CD4-positive, alpha-beta T cell treated with Interleukin-10 for 1 hour (primary cell): ENCODE data around the gene HOXA7.

Experiments used
- DNase-seq: peaks from one replicate; pipeline ENCODE4 v3.0.0-alpha.2; 2020

The HOXA7 gene

GRCh38 chr7:27116031-27116961 lies 40.2 kb downstream of the HOXA7 start:
- no peak for DNase-seq

DNA sequence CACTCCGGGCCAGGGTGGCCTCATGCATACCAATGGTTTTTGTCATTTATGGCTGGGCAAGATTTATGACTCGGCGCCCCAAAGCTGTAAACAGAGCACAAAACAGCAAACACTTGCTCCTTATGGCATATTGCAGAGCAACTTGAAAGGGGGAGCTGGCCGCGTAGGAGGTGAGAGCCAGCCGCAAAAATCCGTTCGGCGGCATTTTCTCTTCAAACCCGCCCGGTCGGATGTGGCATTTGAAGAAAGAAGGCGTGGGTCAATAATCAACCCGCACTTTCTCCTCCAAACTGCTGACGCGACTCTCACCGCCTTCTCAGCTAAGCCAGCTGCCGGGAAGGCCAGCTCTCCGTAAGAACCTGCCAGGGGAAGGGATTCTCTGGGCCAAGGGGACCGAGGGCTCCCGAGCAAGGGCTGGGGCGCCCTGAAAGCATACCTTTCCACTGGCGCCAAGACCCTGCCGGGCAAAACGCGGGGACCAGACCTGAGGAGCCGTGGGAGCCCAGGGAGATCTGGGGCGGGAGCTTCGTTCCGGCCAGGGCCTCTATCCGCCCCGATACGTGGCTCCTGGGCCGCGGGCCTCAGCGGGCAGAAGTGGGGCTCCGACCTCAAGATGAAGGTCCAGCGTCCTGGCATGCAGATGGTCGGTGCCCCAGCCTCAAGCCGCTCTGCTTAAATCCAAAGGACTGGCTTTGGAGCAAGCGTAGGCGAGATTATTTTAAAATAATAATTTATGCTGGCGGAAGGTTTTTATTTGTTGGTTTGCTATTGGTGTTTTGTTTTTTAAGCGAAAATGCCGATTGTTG lies 41.1 kb downstream of the HOXA7 start:
- no peak for DNase-seq

- DNase-seq = no peak
Observed at GRCh38 chr7:27114881-27115220, 41.6 kb downstream of the HOXA7 start.

DNA sequence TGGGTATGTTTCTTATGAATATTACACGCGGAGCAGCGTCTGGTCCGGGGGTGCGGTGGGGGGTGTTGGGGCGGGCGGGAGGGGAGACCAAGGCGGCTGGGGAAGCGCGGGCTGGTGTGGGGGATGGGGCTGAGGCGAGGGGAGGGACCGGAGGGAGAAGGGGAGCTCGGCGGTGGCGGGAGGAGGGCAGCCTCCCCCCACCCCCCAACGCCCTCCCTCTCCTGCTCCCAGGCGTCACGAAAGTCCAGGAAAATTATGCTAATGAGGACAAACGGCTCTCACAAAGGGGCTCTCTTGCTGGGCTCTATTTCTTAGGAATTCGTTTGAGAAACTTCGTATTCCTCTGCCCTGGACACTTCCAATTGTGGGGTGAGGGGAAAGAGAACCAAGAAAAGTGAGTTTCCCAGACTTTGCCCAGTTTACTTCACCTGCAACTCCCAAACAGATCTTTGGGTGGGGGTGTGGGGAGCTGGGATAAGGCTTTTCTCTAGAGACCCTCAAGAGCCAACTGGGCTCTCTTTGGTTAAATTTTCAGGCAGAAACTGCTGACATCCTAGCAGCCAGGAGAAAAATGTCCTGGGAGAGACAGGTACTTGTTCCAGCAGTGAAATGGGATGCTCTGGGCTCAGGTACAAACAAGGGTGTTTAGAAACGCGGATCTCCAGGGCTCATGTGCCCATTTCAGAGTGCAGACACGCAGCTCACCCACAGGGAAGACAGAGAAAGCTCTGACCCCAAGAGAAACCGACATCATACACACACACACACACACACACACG lies 42.3 kb downstream of the HOXA7 start:
- no peak for DNase-seq

DNA sequence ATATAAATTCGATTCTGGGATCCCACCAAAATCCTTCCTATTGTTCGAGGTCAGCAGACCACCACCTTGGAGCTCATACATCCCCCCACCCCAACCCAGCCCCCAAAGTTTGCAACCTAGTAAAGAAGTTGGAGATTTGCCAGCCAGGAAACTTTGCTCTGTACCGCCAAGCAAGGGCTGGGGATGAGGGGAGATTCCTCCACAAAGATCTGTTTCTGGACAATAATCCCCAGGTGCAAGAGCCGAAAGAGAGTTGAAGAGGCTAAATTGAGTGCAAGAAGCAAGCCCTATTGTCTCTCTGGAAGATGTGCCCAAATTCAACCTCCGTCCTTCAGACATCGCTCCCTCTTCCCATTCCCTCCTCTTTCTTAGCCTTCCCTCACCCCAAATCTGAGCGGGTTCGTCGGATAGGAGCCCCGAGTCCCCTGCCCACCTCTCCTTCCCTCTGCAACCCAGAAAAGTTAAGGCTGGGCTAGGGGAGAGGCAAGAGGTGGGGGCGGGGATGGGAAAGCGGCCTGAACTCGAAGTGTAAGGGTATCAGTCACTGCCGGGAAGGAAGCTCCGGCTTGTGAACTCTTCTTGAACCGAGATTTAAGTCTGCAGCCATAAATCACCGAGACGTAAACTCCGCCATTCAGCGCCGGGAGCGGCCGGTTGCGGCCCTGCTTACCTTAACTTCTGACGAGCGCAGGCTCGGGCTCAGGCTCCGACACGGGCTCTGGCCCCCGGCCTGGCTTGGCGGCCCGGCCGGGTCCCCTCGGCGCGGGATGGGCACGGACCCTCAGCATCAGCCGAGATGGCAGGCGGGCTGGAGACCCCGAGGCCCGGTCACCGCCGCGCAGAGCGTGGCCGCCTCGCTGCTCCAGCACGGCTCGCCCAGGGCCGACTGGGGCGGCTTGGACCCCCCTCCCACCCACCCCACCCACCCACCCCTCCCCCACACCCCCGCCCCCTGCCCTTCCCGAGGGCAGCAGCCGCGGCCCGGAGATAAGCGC lies 43.2 kb downstream of the HOXA7 start:
- no peak for DNase-seq

DNA sequence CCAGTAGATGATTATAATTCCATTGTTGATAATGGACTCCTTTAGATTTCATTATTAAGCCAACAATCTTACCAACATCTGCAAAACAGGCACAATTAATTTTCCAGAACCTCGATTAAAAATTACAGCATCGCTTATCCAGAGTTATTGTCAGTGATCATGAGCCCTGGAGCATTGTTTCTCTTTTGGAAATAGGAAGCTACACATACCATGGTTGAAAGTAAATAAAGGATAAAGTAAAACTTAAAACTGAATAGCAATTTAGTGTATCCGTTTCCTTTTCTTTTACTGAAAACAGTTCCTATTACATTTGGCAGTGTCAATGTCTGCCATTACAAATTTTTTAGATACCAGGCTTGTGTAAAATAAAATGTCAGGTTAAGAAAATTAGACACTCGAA lies 44.1 kb downstream of the HOXA7 start:
- DNase-seq = no peak

- DNase-seq = no peak
Observed at GRCh38 chr7:27111751-27112277, 44.7 kb downstream of the HOXA7 start.

GRCh38 chr7:27111042-27111750 lies 45.3 kb downstream of the HOXA7 start:
- no peak for DNase-seq

DNA sequence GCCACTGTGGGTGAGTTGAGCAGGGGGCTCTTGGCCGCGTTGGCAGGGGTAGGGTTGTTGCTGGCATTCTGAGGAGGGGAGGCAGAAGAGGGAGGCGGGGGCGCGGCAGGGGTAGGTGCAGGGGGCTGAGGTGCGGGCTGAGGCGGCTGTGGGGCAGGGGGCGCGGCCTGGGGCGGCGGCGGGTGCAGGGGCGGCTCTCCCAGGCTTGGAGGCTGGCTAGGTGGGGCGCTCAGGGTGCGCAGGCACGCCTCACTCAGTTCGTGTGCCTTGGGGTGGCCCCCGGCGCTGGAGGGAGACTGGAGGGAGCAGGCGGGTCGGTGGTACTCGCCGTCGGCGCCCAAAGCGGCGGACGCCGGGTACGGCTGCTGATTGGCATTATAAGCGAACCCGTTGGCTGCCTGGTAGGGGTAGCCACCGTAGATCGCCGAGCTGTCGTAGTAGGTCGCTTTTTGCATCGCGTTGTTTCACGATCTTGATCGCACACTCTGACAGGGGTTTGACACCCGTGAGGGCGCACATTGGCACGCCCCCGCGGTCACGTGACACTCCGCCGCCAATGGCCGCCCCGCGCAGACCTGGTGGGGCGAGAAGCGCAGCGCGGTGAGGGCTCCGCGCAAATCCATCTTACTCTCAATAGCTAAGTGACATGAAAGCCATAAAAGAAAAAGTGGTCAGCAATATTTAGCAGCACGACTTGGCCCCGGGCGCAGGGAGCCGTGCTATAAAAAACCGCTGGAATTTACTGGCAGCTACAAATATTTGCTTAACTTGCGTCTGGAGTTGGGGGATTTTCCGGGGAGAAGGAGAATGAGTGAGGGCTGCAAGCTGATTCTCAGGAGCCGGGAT lies 46.1 kb downstream of the HOXA7 start:
- no peak for DNase-seq

DNA sequence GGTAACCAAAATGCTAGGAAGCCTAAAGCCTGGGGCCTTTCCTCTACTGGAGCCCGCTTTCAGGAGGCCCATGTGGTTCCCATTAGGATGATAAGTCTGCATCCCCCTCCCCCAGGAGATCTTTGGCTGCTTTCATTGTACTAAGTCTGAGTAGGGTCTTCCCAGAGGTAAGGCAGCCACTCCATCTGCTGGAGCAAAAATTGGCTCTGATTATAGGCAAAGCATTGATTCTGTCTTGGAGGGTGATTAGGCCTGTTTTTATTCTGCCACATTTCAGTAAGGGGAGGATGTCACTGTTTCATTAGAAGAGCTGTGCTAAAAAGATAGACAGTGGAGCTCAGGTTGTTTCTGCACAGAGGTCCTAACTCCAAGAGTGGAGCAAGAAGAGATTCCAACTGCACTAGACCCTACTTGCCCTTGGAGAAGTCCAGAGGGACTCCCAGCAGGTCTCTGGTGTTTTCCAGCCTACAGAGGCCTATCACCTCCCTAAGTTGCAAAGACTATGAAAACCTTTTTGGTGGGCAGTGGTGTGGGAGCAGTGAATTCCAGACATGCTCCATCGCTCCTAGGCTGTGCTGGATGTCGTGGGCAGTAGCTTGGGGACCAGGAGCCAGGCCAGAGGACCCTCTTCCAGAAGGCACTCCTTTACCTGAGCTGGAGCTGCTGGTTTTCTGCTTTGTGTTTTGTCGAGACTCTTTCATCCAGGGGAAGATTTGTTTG lies 46.8 kb downstream of the HOXA7 start:
- DNase-seq = no peak

GRCh38 chr7:27108390-27109127 lies 47.9 kb downstream of the HOXA7 start:
- DNase-seq = no peak

DNA sequence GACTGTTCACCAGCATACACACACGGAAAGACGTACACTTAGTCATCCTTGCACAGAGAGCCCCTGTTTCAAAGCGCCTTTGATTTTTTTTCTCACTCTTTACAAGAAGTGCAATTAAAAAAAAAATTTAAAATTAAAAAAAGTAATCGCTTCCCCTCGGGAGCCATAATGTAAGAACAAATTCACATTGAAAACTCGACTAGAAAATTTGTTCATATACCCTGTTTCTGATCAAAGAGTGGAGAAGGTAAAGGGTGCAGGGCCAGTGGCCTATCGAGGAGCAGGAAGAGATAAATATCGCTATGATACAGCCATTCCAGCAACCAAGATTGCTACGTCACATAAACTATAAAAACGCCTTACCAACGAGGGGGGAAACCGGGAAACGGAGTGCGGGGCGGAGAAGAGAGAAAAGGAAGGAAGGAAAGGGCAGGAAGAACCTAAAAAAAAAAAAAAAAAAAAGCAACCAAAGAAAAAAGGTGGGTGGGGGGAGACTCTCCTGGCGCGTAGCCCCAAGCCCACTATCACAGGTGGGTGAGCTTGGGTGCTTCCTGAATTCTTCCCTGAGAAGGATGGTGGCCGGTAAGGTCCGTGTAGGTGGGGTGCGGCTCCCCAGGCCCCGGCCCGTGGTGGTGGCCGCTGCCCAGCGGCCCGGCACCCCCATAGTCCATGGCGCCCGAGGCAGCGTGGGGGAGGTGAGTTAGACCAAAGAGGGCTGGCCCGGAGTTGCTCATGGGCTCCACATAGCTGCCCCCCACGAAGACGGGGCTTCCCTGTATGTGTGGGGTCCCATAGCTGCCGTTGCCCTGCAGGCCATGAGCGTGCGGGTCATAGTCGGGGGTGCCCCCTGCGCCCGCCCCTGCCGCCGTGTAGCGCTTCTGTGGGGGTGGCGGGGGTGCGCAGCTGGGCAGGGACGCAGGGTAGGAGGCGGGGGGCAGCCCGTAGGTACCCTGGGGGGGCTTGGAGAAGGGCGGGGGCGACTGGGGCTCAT lies 48.8 kb downstream of the HOXA7 start:
- no peak for DNase-seq

DNA sequence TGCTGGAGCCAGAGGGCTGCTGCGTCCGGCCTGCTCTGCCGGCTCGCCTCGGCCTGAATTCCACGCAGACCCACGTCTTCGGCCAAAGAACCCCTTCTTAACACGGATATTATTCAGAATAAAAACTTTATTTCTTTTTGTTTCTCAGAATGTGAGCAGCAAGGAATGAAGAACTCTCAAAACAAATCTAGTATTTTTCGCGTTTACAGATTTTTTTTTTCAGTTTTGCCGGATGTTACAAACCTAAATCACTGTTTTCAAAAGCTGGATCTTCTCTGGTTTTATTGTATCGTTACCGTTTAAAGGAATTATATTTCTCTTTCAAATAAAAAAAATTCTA lies 49.6 kb downstream of the HOXA7 start:
- DNase-seq = no peak

DNA sequence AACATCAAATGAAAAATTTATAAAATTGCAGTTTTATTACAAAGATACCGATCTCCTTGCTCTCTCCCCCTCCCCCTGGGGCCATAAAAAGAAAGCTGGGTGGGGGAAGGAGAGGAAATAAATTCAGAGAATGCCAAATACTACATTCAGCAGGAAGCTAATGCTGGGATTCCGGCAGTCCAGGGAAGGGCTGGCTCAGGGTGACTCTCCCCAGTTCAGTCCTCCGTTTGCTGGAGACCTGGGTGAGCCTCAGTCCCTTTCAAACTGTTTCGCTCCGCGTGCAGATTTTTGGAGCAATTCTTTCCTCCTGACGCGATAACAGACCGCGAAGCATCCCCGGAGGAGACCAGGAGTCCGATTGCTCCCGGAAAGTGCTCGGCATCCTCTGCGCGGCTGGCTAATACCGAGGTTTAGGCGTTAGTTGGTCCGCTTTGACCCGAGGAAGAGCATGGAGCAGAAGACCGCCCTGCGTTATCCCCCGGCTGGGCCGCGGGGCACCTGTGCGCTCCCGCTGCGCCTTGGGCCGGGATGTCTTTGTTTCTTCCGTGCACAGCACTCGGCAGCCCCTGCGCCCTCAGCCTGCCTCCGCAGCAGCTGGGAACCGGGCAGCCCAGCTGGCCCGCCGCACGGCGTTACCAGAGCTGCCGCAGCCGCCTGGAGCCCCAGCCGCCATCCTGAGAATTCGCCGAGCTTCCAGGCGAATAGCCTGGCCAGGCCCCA lies 50.1 kb downstream of the HOXA7 start:
- DNase-seq = no peak

GRCh38 chr7:27105301-27106031 lies 51.0 kb downstream of the HOXA7 start:
- no peak for DNase-seq
